K562 (cell line): ENCODE data around the gene DYNLT2B. TPM values are rescaled to one million over a fixed set of nuclear protein-coding genes. Genes with fewer than 3 reads are reported as not detected.

ENCODE experiments used
- CEBPG ChIP-seq, 3 experiments: fragments of 200-800 bp in 1 of 3; sonication (Bioruptor generic) in 1 of 3; sonication (generic) in 1 of 3; formaldehyde crosslinking in 1 of 3; IDR thresholded peaks in 2 of 3; conservative IDR thresholded peaks in 1 of 3; 2 replicates each; pipeline versions ENCODE4 v1.6.1 to v1.8.0; 2016 to 2022; ENCODE audit warnings: missing compliant biosample characterization in 2 of 3, missing genetic modification characterization in 2 of 3, mild to moderate bottlenecking in 1 of 3, missing genetic modification reagents in 1 of 3
- CHCHD3 ChIP-seq: fragments of 250-450 bp; sonication (Bioruptor Pico); IDR thresholded peaks from 2 replicates; pipeline ENCODE4 v2.1.2; 2022; ENCODE audit warnings: mild to moderate bottlenecking
- CREB1 ChIP-seq, 2 experiments: sonication (generic) in 1 of 2; formaldehyde crosslinking in 1 of 2; IDR thresholded peaks; 2 replicates each; pipeline versions ENCODE4 v1.6.1 to v1.8.0; 2012 to 2022; ENCODE audit warnings: inconsistent platforms in 1 of 2, mild to moderate bottlenecking in 1 of 2, missing genetic modification reagents in 1 of 2, moderate library complexity in 1 of 2
- EP400 ChIP-seq: fragments of 450-650 bp; IDR thresholded peaks from 2 replicates; pipeline ENCODE4 v1.6.1; 2017; ENCODE audit warnings: antibody characterized with exemption, mild to moderate bottlenecking, moderate library complexity
- FOSL1 ChIP-seq: fragments of 200-800 bp; sonication (Bioruptor generic); conservative IDR thresholded peaks from 2 replicates; pipeline ENCODE4 v1.6.1; 2016; ENCODE audit warnings: missing genetic modification characterization, missing compliant biosample characterization
- GATA2 ChIP-seq: sonication (generic); formaldehyde crosslinking; IDR thresholded peaks from 2 replicates; pipeline ENCODE4 v1.4.0; 2020; ENCODE audit warnings: mild to moderate bottlenecking, missing genetic modification reagents
- HMGN3 ChIP-seq: IDR thresholded peaks from 2 replicates; pipeline ENCODE4 v1.6.1; 2011; ENCODE audit warnings: borderline replicate concordance, low read depth, mild to moderate bottlenecking, mixed read lengths, low read length; ENCODE audit not compliant: insufficient read length; ENCODE audit errors: extremely low read depth
- HNRNPLL ChIP-seq: fragments of 200-400 bp; formaldehyde crosslinking; IDR thresholded peaks from 2 replicates; pipeline ENCODE4 v1.6.1; 2017; ENCODE audit warnings: low read length, low read depth, mild to moderate bottlenecking; ENCODE audit not compliant: poor library complexity, severe bottlenecking
- JUNB ChIP-seq: fragments of 450-650 bp; formaldehyde crosslinking; conservative IDR thresholded peaks from 2 replicates; pipeline ENCODE4 v1.4.0; 2020; ENCODE audit warnings: mild to moderate bottlenecking
- LEF1 ChIP-seq: fragments of 450-650 bp; IDR thresholded peaks from 2 replicates; pipeline ENCODE4 v1.6.1; 2016; ENCODE audit warnings: mild to moderate bottlenecking
- NFIX ChIP-seq: fragments of 250-450 bp; sonication (Bioruptor Pico); IDR thresholded peaks from 2 replicates; pipeline ENCODE4 v1.4.0; 2020; ENCODE audit warnings: low read depth, mild to moderate bottlenecking, moderate library complexity
- PHB ChIP-seq: fragments of 250-450 bp; sonication (Bioruptor Pico); IDR thresholded peaks from 2 replicates; pipeline ENCODE4 v1.5.0; 2021
- PHF20 ChIP-seq: fragments of 450-650 bp; IDR thresholded peaks from 2 replicates; pipeline ENCODE4 v1.6.1; 2018; ENCODE audit not compliant: partially characterized antibody
- PHF8 ChIP-seq: fragments of 200-600 bp; sonication (generic); IDR thresholded peaks from 2 replicates; pipeline ENCODE4 v1.6.1; 2012; ENCODE audit warnings: mixed run types, mild to moderate bottlenecking, inconsistent platforms, low read length, moderate library complexity, borderline replicate concordance
- POLR2H ChIP-seq: IDR thresholded peaks from 2 replicates; pipeline ENCODE4 v1.6.1; 2016; ENCODE audit warnings: missing genetic modification characterization, low read depth, mild to moderate bottlenecking, control low read depth, missing compliant biosample characterization, moderate library complexity
- SMAD4 ChIP-seq: fragments of 250-450 bp; sonication (Bioruptor Pico); conservative IDR thresholded peaks from 2 replicates; pipeline ENCODE4 v1.8.0; 2021; ENCODE audit warnings: inconsistent platforms, mild to moderate bottlenecking, moderate library complexity
- SMARCA4 ChIP-seq: fragments of 450-650 bp; IDR thresholded peaks from 2 replicates; pipeline ENCODE4 v1.6.1; 2016
- SMARCA5 ChIP-seq: fragments of 450-650 bp; IDR thresholded peaks from 2 replicates; pipeline ENCODE4 v1.6.1; 2016
- TAF15 ChIP-seq: fragments of 200-400 bp; formaldehyde crosslinking; IDR thresholded peaks from 2 replicates; pipeline ENCODE4 v1.6.1; 2017; ENCODE audit warnings: mild to moderate bottlenecking, low read depth, low read length, moderate library complexity
- U2AF2 ChIP-seq: fragments of 200-400 bp; formaldehyde crosslinking; optimal IDR thresholded peaks from 2 replicates; pipeline ENCODE3; 2017; ENCODE audit warnings: low read depth, mild to moderate bottlenecking, low read length
- YY1 ChIP-seq, 3 experiments: IDR thresholded peaks; 2 replicates each; pipeline ENCODE4 v1.6.1; 2011; ENCODE audit warnings: low read length in 2 of 3, mild to moderate bottlenecking in 2 of 3, moderate library complexity in 2 of 3, borderline replicate concordance in 1 of 3, control low read depth in 1 of 3, low read depth in 1 of 3; ENCODE audit not compliant: insufficient read depth in 3 of 3, insufficient replicate concordance in 2 of 3, control insufficient read depth in 1 of 3, insufficient read length in 1 of 3; ENCODE audit errors: extremely low read depth in 1 of 3
- ZFP1 ChIP-seq: fragments of 450-650 bp; formaldehyde crosslinking; IDR thresholded peaks from 2 replicates; pipeline ENCODE4 v1.4.0; 2020; ENCODE audit warnings: mild to moderate bottlenecking, mixed read lengths
- ZNF24 ChIP-seq: fragments of 450-650 bp; IDR thresholded peaks from 2 replicates; pipeline ENCODE4 v1.6.1; 2016
- ZNF589 ChIP-seq: fragments of 200-800 bp; sonication (Bioruptor generic); IDR thresholded peaks from 2 replicates; pipeline ENCODE4 v1.6.1; 2016; ENCODE audit warnings: low read depth, missing genetic modification characterization, missing compliant biosample characterization
- ZSCAN32 ChIP-seq: fragments of 450-650 bp; formaldehyde crosslinking; IDR thresholded peaks from 2 replicates; pipeline ENCODE4 v1.4.0; 2020; ENCODE audit warnings: mild to moderate bottlenecking, moderate library complexity
- polyA plus RNA-seq, 8 experiments: library from polyadenylated mRNA; depleted of rRNA in 4 of 8; stranded (reverse) in 5 of 8; unstranded in 3 of 8; fragments of >200 nt; fragmentation: Nextera tagmentation in 2 of 8; fragmentation: Illumina TruSeq in 1 of 8; extraction: Ambion mirVana in 2 of 8; extraction: Trizol in 1 of 8; gene quantifications; 2 replicates each; pipeline versions ENCODE4 v1.2.1 to v1.2.3, GENCODE V29; 2011 to 2014; ENCODE audit warnings: inconsistent platforms in 1 of 8, missing spikeins in 1 of 8
- total RNA-seq, 7 experiments: library from RNA; depleted of rRNA in 6 of 7; stranded (reverse); fragments of >200 nt in 6 of 7; fragmentation: Illumina TruSeq in 2 of 7; extraction: Trizol in 2 of 7; gene quantifications; 2 replicates each; pipeline versions ENCODE4 v1.2.1 to v1.2.3, GENCODE V29; 2011 to 2021; ENCODE audit warnings: low replicate concordance in 1 of 7
- TF ChIP-seq, protein P1 (sequence below), 2 experiments: fragments of 450-650 bp in 1 of 2; sonication (generic) in 1 of 2; formaldehyde crosslinking; conservative IDR thresholded peaks; 2 replicates each; pipeline versions ENCODE4 v1.4.0 to v1.8.1; 2020 to 2022; ENCODE audit warnings: mild to moderate bottlenecking in 1 of 2, missing genetic modification reagents in 1 of 2
- TF ChIP-seq, protein P2 (sequence below): fragments of 450-650 bp; conservative IDR thresholded peaks from 2 replicates; pipeline ENCODE4 v1.6.1; 2016; ENCODE audit warnings: missing genetic modification characterization, low read depth, mild to moderate bottlenecking, control low read depth, missing compliant biosample characterization

The DYNLT2B gene
- total and polyA plus RNA-seq, 9 of the 15 experiments (the other 6 are each of a cell fraction or from before 2014, with no cell fraction given) = 6.5 to 19.9 (median 8.7) TPM

DNA sequence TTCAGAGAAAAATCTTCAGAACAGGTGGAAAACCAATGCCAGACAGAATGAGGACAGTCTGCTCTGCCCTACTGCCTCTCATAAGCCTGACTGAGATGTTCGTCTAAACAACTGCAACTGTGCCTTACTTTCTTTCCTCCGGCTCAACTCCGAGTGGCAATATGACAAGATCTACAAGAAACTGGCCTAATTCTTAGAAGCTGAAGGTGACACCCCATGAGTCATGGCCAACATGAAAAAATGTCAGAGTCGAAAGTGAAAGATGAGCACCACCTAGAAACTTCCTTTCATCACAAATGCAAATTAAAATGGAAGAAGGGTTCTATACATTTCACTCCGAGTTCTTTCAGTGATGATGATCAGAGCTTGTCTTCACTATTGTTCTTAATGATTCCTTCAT is 43.5 kb downstream of the DYNLT2B start (continued):
- TF ChIP-seq, protein P1, sequence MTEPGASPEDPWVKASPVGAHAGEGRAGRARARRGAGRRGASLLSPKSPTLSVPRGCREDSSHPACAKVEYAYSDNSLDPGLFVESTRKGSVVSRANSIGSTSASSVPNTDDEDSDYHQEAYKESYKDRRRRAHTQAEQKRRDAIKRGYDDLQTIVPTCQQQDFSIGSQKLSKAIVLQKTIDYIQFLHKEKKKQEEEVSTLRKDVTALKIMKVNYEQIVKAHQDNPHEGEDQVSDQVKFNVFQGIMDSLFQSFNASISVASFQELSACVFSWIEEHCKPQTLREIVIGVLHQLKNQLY (CRISPR knock-in tag; conservative IDR thresholded peaks at IDR 0.05) = no peak
- TF ChIP-seq PHB (CRISPR knock-in tag) (no peak), TAF15 (no peak), YY1 (IDR thresholded peaks at IDR 0.05; ENCODE audit: borderline replicate concordance in 1 of 3, control insufficient read depth in 1 of 3, extremely low read depth in 1 of 3, insufficient read depth in 3 of 3, insufficient read length in 1 of 3, insufficient replicate concordance in 2 of 3, low read depth in 1 of 3, low read length in 2 of 3) (peak in 1 of 3 experiments; percentile 25), GATA2 (CRISPR knock-in tag) (0 out of 2 replicates have a peak, but pooled peaks have one; percentile 41), SMARCA4 (peak; percentile 85), PHF8 (no peak), POLR2H (tag) (peak; percentile 36), HNRNPLL (no peak), CHCHD3 (CRISPR knock-in tag) (no peak), SMAD4 (CRISPR knock-in tag) (peak; percentile 36; the same call in 1 of the 2 replicates), LEF1 (peak; percentile 79; the same call in 1 of the 2 replicates), NFIX (CRISPR knock-in tag) (no peak), SMARCA5 (no peak), ZFP1 (CRISPR knock-in tag) (no peak), ZSCAN32 (CRISPR knock-in tag) (no peak), HMGN3 (no peak), CREB1 (IDR thresholded peaks at IDR 0.05) (no peak), CREB1 (CRISPR knock-in tag; IDR thresholded peaks at IDR 0.05) (no peak), ZNF589 (CRISPR knock-in tag) (0 out of 2 replicates have a peak, but pooled peaks have one; percentile 13), JUNB (no peak; the same call in 1 of the 2 replicates), U2AF2 (no peak), ZNF24 (no peak; the same call in 1 of the 2 replicates), EP400 (peak; percentile 46; the same call in 1 of the 2 replicates), CEBPG (CRISPR knock-in tag; IDR thresholded peaks at IDR 0.05) (no peak), CEBPG (tag; conservative IDR thresholded peaks at IDR 0.05 in 1 of 2, IDR thresholded peaks at IDR 0.05 in 1 of 2) (no peak; a peak in 1 of 4 replicates), PHF20 (no peak), FOSL1 (tag) (peak; percentile 96)
- TF ChIP-seq, protein P2, sequence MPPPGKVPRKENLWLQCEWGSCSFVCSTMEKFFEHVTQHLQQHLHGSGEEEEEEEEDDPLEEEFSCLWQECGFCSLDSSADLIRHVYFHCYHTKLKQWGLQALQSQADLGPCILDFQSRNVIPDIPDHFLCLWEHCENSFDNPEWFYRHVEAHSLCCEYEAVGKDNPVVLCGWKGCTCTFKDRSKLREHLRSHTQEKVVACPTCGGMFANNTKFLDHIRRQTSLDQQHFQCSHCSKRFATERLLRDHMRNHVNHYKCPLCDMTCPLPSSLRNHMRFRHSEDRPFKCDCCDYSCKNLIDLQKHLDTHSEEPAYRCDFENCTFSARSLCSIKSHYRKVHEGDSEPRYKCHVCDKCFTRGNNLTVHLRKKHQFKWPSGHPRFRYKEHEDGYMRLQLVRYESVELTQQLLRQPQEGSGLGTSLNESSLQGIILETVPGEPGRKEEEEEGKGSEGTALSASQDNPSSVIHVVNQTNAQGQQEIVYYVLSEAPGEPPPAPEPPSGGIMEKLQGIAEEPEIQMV (tag) = no peak
